ENCODE results near the gene MYLK3. TPM values are rescaled to one million over a fixed set of nuclear protein-coding genes. Genes with fewer than 3 reads are reported as not detected.

Gene MYLK3
- total RNA-seq, 2 experiments from 2014 or later, result 0.15 TPM; not detected in 1

- Mint-ChIP-seq H3K27me3 (no peaks in the 10 kb centered on the region), H3K4me1 (ENCODE audit: low read depth) (no peaks in the 10 kb centered on the region), H3K9me3 (no peaks in the 10 kb centered on the region), H3K4me3 (no peak overlapping the region), H3K36me3 (no peaks in the 10 kb centered on the region), H3K27ac (no peak overlapping the region)
- DNase-seq, result no peak
- CTCF ChIA-PET, result no interaction called here
- intact Hi-C loops (cut with micrococcal nuclease), result no loop called here
- POLR2A ChIA-PET, result no interaction called here
Observed at GRCh38 chr16:46715769-46716305, 32.3 kb downstream of the MYLK3 start.

GRCh38 chr16:46714797-46715591 lies 33.1 kb downstream of the MYLK3 start:
- H3K27ac Mint-ChIP-seq, result no peak overlapping the region
- no peak overlapping the region for H3K4me3 Mint-ChIP-seq
- no peaks in the 10 kb centered on the region for H3K36me3 Mint-ChIP-seq
- H3K27me3 Mint-ChIP-seq, result no peaks in the 10 kb centered on the region
- DNase-seq, result no peak
- ChIA-PET CTCF (interaction anchor here (0.9 kb wide), 1 partner anchor 9 kb away, joined by 3 read pairs; no protein-coding TSS in a partner anchor), POLR2A (no interaction called here)
- H3K4me1 Mint-ChIP-seq (ENCODE audit: low read depth), result no peaks in the 10 kb centered on the region
- intact Hi-C loops (cut with micrococcal nuclease), result no loop called here
- no peaks in the 10 kb centered on the region for H3K9me3 Mint-ChIP-seq

- ChIA-PET POLR2A (no interaction called here), CTCF (no interaction called here)
- no peaks in the 10 kb centered on the region for H3K4me1 Mint-ChIP-seq (ENCODE audit: low read depth)
- no peaks in the 10 kb centered on the region for H3K27me3 Mint-ChIP-seq
- no peak for DNase-seq
- H3K4me3 Mint-ChIP-seq, result no peak overlapping the region
- intact Hi-C loops (cut with micrococcal nuclease), result no loop called here
- H3K9me3 Mint-ChIP-seq, result no peaks in the 10 kb centered on the region
- H3K27ac Mint-ChIP-seq, result no peak overlapping the region
- H3K36me3 Mint-ChIP-seq, result no peaks in the 10 kb centered on the region
Observed at GRCh38 chr16:46713634-46714033, 34.5 kb downstream of the MYLK3 start.

GRCh38 chr16:46712911-46713310 lies 35.2 kb downstream of the MYLK3 start:
- POLR2A ChIA-PET, result no interaction called here
- no peak for DNase-seq
- Mint-ChIP-seq H3K4me1 (ENCODE audit: low read depth) (no peaks in the 10 kb centered on the region), H3K9me3 (no peaks in the 10 kb centered on the region), H3K4me3 (no peak overlapping the region), H3K36me3 (no peaks in the 10 kb centered on the region), H3K27ac (no peak overlapping the region), H3K27me3 (no peaks in the 10 kb centered on the region)
- CTCF ChIA-PET, result no interaction called here
- intact Hi-C loops (cut with micrococcal nuclease), result no loop called here

GRCh38 chr16:46711106-46712058 lies 36.8 kb downstream of the MYLK3 start:
- no peak overlapping the region for H3K4me3 Mint-ChIP-seq
- CTCF ChIA-PET, result no interaction called here
- H3K27me3 Mint-ChIP-seq, result no peaks in the 10 kb centered on the region
- intact Hi-C loops (cut with micrococcal nuclease), result no loop called here
- H3K9me3 Mint-ChIP-seq, result no peaks in the 10 kb centered on the region
- no peak for DNase-seq
- no peaks in the 10 kb centered on the region for H3K36me3 Mint-ChIP-seq
- peaks cover 6% of the 10 kb centered on the region for H3K4me1 Mint-ChIP-seq (ENCODE audit: low read depth)
- POLR2A ChIA-PET, result interaction anchor here (0.6 kb wide), 1 partner anchor 51 kb away, joined by 3 read pairs; no protein-coding TSS in a partner anchor
- H3K27ac Mint-ChIP-seq, result no peak overlapping the region

- CTCF ChIA-PET, result interaction anchor here (1.1 kb wide), 1 partner anchor 25 kb away, joined by 3 read pairs; no protein-coding TSS in a partner anchor
- H3K4me3 Mint-ChIP-seq, result no peak overlapping the region
Observed at GRCh38 chr16:46709469-46710005, 38.6 kb downstream of the MYLK3 start.

GRCh38 chr16:46706642-46707041 lies 41.5 kb downstream of the MYLK3 start:
- intact Hi-C loops (cut with micrococcal nuclease), result no loop called here
- no peaks in the 10 kb centered on the region for H3K9me3 Mint-ChIP-seq
- no peaks in the 10 kb centered on the region for H3K27me3 Mint-ChIP-seq
- CTCF ChIA-PET, result interaction anchor here (0.7 kb wide), 1 partner anchor 223 kb away, joined by 4 read pairs; no protein-coding TSS in a partner anchor
- POLR2A ChIA-PET, result interaction anchor here (0.5 kb wide), 1 partner anchor 207 kb away, joined by 3 read pairs; no protein-coding TSS in a partner anchor
- H3K36me3 Mint-ChIP-seq, result peaks cover 2% of the 10 kb centered on the region
- DNase-seq, result no peak
- no peak overlapping the region for H3K4me3 Mint-ChIP-seq
- no peak overlapping the region for H3K27ac Mint-ChIP-seq
- H3K4me1 Mint-ChIP-seq (ENCODE audit: low read depth), result peaks cover 6% of the 10 kb centered on the region

More at GRCh38 chr16:46709469-46710005, 38.6 kb downstream of the MYLK3 start:
- H3K4me1 Mint-ChIP-seq (ENCODE audit: low read depth), result peaks cover 6% of the 10 kb centered on the region
- no peak for DNase-seq
- H3K36me3 Mint-ChIP-seq, result no peaks in the 10 kb centered on the region
- intact Hi-C loops (cut with micrococcal nuclease), result no loop called here
- H3K9me3 Mint-ChIP-seq, result no peaks in the 10 kb centered on the region
- no peak overlapping the region for H3K27ac Mint-ChIP-seq
- H3K27me3 Mint-ChIP-seq, result no peaks in the 10 kb centered on the region
- POLR2A ChIA-PET, result no interaction called here

GRCh38 chr16:46702030-46702429 lies 46.1 kb downstream of the MYLK3 start:
- ChIA-PET POLR2A (no interaction called here), CTCF (no interaction called here)
- no peak for DNase-seq
- H3K27me3 Mint-ChIP-seq, result no peaks in the 10 kb centered on the region
- peaks cover 5% of the 10 kb centered on the region for H3K4me1 Mint-ChIP-seq (ENCODE audit: low read depth)
- intact Hi-C loops (cut with micrococcal nuclease), result no loop called here
- H3K36me3 Mint-ChIP-seq, result peaks cover 10% of the 10 kb centered on the region
- H3K9me3 Mint-ChIP-seq, result no peaks in the 10 kb centered on the region
- no peak overlapping the region for H3K27ac Mint-ChIP-seq
- H3K4me3 Mint-ChIP-seq, result no peak overlapping the region

GRCh38 chr16:46701615-46702014 lies 46.5 kb downstream of the MYLK3 start:
- ChIA-PET POLR2A (no interaction called here), CTCF (no interaction called here)
- Mint-ChIP-seq H3K4me1 (ENCODE audit: low read depth) (peaks cover 1% of the 10 kb centered on the region), H3K27me3 (no peaks in the 10 kb centered on the region), H3K27ac (no peak overlapping the region), H3K4me3 (no peak overlapping the region), H3K9me3 (no peaks in the 10 kb centered on the region), H3K36me3 (peaks cover 13% of the 10 kb centered on the region)
- no peak for DNase-seq
- intact Hi-C loops (cut with micrococcal nuclease), result no loop called here

GRCh38 chr16:46700048-46700447 lies 48.1 kb downstream of the MYLK3 start:
- Mint-ChIP-seq H3K36me3 (peaks cover 22% of the 10 kb centered on the region), H3K4me1 (ENCODE audit: low read depth) (no peaks in the 10 kb centered on the region), H3K27ac (no peak overlapping the region), H3K9me3 (no peaks in the 10 kb centered on the region), H3K4me3 (no peak overlapping the region), H3K27me3 (no peaks in the 10 kb centered on the region)
- ChIA-PET CTCF (interaction anchor here (3.1 kb wide), 1 partner anchor 26 kb away, joined by 10 read pairs; no protein-coding TSS in a partner anchor), POLR2A (interaction anchor here (0.9 to 1.1 kb wide), 2 partner anchors 9 to 274 kb away, joined by 3 read pairs; no protein-coding TSS in a partner anchor)
- DNase-seq, result no peak
- intact Hi-C loops (cut with micrococcal nuclease), result no loop called here

GRCh38 chr16:46696957-46697356 lies 51.2 kb downstream of the MYLK3 start:
- ChIA-PET CTCF (interaction anchor here (0.8 to 3.1 kb wide), 2 partner anchors 23 to 157 kb away, joined by 3 to 10 read pairs; no protein-coding TSS in a partner anchor), POLR2A (no interaction called here)
- Mint-ChIP-seq H3K27ac (no peak overlapping the region), H3K9me3 (no peaks in the 10 kb centered on the region), H3K36me3 (peaks cover 39% of the 10 kb centered on the region), H3K4me1 (ENCODE audit: low read depth) (no peaks in the 10 kb centered on the region), H3K4me3 (no peak overlapping the region), H3K27me3 (no peaks in the 10 kb centered on the region)
- intact Hi-C loops (cut with micrococcal nuclease), result no loop called here
- DNase-seq, result no peak

GRCh38 chr16:46695937-46696336 lies 52.2 kb downstream of the MYLK3 start:
- DNase-seq, result no peak
- Mint-ChIP-seq H3K9me3 (no peaks in the 10 kb centered on the region), H3K36me3 (peaks cover 47% of the 10 kb centered on the region), H3K27me3 (no peaks in the 10 kb centered on the region), H3K4me1 (ENCODE audit: low read depth) (peaks cover 8% of the 10 kb centered on the region), H3K4me3 (no peak overlapping the region), H3K27ac (no peak overlapping the region)
- POLR2A ChIA-PET, result no interaction called here
- intact Hi-C loops (cut with micrococcal nuclease), result no loop called here
- CTCF ChIA-PET, result interaction anchor here (1.2 kb wide), 1 partner anchor 22 kb away, joined by 5 read pairs; no protein-coding TSS in a partner anchor
